NCI-H748 (cell line): Measurements from ENCODE around the gene DYNLT1.
A peak's percentile ranks its signal among the peaks of the same experiment; 100 is the strongest.
"Not testable (repeated sequence)": the region's sequence is repeated elsewhere in the genome, so short reads cannot be mapped to it uniquely, and the experiment has no call there.

ENCODE experiments used
- DNase-seq: peaks from one replicate; lab custom pipeline; 2025; ENCODE audit not compliant: unreplicated experiment; lab: John Stamatoyannopoulos, UW

DYNLT1 gene

GRCh38 chr6:158642097-158642601 is 2.4 kb downstream of the DYNLT1 start:
- no peak for DNase-seq

- no peak for DNase-seq
Measured at GRCh38 chr6:158640519-158640918, 4.0 kb downstream of the DYNLT1 start.

GRCh38 chr6:158639056-158639455 is 5.5 kb downstream of the DYNLT1 start:
- DNase-seq: no peak

DNA sequence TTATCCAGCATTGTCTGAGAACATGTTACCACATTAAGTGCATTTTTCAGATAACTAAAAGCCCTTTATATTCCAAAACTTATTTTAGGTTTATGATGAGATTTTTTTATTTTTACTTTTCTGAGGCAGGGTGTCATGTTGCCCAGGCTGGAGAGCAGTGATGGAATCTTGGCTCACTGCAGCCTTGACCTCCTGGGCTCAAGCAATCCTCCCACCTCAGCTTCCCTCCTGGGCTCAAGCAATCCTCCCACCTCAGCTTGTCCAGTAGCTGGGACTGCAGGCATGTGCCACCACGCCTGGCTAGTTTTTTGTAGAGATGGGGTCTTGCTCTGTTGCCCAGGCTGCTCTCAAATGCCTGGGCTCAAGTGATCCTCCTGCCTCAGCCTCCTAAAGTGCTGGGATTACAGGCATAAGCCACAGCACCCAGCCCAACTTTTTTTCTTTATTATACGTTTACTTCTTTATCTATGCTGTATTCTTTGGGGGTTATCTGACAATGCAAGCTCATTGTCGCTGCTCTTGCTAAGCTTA is 6.2 kb downstream of the DYNLT1 start:
- DNase-seq: no peak

DNA sequence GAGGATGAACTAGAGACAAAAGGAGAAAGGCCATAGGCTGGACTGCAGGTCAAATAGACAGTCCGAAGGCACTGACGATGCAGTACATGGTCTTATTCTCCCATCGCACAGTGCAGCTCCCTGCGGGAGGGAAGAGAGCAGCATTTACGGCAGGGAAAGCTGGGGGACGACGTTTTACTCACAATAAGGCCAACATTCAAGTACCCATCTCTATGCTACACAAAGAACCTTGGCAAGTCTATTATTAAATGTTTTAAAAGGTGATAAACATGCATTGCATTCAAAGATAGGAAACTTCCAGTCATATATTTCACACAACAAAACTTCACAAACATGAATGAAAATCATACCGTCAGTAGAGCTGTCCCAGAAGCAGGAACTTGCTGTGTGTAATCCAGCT is 7.8 kb downstream of the DYNLT1 start:
- DNase-seq: no peak

DNA sequence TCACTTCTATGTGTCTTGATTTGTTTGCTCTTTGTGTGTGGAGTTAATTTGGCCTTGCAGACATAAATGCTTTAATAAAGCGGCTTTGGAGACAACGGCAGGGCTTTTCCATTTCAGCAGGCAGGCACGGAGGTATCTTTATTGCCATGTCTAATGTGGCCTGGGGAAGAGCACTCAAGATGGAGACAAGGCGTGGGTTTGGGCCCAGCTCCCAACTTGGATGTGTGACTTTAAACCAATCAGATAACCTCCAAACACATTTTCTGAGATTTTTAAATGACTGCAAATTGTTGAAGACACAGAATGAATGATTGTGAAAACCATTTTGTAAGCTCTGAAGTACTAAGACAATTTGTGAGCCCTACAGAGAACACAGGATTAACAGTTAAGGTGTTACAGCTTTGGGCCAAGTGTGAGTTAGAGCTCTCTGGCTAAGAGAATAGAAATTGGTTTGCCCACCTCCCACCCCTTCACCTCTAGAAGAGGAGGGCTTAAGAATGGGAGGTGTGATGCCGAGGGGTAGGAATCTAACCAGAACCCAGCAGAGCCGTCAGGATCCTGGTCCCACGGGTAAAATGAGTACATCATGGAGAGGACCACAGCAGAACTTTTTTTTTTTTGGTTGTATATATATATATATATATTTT is 9.0 kb downstream of the DYNLT1 start:
- DNase-seq: no peak

- peak; percentile 14 for DNase-seq
Measured at GRCh38 chr6:158634695-158635426, 9.7 kb downstream of the DYNLT1 start.

DNA sequence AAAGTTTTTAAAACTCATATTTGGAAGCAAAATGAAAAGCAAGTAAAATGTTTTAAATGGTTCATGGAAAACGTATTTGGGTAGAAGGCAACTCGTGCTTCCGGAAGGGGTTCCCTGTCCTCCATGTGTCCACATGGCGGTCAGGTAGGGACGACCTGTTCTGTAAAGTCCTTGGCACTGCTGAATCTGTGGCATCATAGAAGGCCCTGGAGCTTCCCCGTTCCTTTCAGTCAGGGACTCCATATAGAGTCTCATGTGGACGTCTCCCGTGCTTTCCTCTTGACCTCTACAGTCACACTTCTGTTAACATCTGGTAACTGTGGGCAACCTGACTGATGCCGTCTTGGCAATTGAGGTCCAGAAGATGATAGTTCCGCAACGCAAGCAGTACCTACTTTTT is 11.4 kb downstream of the DYNLT1 start:
- DNase-seq: no peak

GRCh38 chr6:158632538-158633119 is 11.9 kb downstream of the DYNLT1 start:
- DNase-seq: not testable (repeated sequence)

DNA sequence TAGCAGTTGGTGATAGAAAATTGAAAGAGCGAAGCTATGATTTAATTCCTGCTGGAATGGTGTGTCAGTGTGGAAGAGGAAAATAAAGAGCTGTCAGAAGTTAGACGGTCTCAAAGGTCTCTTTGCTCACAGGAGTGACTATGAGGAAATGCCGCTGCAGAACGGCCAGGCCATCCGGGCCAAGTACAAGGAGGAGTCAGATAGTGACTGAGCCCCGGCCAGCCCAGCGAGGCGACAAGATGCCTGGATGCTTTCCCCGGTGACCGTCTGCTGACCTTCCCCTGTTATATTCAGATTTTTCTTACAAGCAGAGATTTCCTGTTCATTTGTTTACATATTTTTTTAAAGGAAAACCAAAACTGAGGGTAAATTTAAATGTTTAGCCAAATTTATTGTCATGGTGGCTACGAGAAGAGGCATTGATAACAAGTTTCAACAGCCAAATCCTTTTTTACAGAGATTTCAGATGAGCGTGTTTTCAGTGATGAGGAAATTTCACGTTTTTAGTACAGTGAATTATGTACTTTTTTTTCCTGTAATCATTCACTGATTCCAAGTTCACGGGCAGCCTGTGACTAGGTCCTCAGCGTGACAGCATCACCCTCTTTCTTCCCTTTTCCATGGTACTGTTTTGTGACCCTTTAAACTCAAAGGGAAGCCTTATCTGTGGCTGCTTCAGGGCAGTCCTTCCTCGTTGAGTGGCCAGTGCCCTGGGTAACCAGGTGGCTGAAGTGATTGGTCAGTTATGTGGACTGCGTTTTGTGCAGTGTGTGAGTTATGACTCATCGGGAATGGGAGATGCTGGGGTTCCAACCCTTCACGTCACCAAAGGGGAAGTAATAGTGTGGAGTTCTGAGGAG is 12.6 kb downstream of the DYNLT1 start:
- DNase-seq: no peak

GRCh38 chr6:158630938-158631616 is 13.5 kb downstream of the DYNLT1 start:
- no peak for DNase-seq

DNA sequence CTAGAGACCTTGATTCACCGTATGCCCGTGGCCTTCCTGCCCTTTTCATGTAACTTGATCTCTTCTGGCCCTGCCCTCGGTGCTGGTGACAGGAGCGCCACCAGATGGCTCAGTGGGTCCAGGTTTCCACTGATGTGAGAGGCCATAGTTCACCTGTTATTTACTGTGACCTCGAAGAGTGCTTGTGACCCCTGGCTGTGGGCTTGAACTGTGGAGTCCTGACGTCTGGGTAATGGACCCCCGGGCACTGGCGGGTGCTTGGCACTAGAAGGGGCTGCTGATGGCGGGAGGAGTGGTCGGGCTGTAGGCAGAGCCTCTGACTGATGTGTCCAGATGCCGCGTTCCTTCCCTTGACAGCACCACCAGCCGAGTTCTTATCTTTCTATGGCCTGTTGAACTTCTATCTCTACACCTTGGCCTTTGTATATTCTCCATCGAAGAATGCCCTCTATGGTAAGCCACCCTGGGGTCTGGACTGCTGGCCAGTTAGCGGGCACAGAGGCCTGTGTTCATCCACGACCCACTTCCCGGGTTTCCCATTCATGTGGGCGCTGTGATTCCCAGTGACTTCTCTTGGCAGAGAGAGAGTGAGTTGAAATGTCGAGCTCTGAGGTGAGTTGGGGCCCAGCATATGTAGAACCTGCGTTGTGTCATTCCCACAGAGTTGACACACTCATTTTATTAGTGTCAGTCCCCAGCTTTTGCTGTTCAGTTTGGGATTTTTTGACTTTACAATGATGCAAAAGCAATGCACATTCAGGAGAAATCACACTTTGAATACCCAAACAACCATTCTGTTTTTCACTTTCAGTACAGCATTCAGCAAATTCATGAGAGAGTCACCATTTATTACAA is 14.9 kb downstream of the DYNLT1 start:
- peak; percentile 34 for DNase-seq

GRCh38 chr6:158628542-158628941 is 16.0 kb downstream of the DYNLT1 start:
- DNase-seq: no peak

DNA sequence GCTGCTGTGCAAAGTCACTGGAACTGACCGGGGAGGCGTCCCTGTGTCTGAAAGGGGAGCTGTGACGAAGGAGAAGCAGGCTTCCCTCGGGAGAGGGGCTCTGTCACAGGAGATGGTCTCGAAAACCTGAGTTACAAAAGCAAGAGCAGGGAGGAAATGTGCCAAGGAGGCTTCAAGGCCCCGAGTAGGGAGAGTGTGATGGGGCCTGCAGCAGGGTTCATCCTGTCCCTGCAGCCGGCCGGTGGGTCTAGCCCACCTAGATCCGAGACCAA is 16.7 kb downstream of the DYNLT1 start:
- no peak for DNase-seq

DNA sequence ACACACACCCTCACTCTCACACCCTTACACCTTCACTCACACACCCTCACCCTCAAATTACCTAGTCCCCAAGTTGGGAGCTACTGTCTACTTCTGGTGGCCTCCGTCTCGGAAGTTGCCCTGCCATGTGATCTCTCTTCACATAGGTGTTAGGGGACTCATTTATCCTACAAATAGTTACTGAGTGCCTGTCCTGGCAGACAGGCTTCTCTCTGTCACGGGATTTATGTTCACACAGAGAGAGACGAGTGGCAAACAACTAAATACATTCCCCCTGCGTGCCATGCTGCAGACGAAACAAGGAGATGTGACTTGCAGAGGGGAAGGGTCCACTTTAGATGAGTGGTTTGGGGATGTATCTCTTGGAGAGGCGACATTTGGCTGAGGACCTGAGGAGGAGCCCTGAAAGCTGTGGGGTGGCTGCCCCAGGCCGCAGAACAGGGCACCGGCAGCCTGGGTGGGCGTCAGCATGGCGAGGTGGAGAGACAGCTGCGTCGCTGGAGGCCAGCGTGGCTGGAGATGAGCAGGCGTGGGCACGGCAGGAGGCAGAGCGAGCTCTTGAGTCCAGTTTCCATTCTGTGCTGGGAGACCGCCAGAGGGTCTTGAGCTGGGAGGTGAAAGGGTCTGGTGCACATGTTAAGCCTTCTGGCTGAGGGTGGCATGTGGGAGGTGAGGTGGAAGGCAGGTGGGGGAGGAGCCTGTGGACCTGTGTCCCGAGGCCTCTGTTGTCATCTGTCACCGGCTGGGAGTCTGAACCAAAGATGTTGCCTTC is 17.2 kb downstream of the DYNLT1 start:
- no peak for DNase-seq

- DNase-seq: no peak
Measured at GRCh38 chr6:158626360-158627167, 18.0 kb downstream of the DYNLT1 start.

GRCh38 chr6:158625881-158626305 is 18.6 kb downstream of the DYNLT1 start:
- no peak for DNase-seq
